NCI-H2227 treated with DMSO at 0.1 percent for 48 hours (cell line): ENCODE data around the gene FBXO36.
"Not testable (repeated sequence)": the region's sequence is repeated elsewhere in the genome, so short reads cannot be mapped to it uniquely, and the experiment has no call there.

ENCODE experiments used
- DNase-seq: peaks from one replicate; lab custom pipeline; 2025; lab: John Stamatoyannopoulos, UW

Gene FBXO36, protein sequence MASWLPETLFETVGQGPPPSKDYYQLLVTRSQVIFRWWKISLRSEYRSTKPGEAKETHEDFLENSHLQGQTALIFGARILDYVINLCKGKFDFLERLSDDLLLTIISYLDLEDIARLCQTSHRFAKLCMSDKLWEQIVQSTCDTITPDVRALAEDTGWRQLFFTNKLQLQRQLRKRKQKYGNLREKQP

DNA sequence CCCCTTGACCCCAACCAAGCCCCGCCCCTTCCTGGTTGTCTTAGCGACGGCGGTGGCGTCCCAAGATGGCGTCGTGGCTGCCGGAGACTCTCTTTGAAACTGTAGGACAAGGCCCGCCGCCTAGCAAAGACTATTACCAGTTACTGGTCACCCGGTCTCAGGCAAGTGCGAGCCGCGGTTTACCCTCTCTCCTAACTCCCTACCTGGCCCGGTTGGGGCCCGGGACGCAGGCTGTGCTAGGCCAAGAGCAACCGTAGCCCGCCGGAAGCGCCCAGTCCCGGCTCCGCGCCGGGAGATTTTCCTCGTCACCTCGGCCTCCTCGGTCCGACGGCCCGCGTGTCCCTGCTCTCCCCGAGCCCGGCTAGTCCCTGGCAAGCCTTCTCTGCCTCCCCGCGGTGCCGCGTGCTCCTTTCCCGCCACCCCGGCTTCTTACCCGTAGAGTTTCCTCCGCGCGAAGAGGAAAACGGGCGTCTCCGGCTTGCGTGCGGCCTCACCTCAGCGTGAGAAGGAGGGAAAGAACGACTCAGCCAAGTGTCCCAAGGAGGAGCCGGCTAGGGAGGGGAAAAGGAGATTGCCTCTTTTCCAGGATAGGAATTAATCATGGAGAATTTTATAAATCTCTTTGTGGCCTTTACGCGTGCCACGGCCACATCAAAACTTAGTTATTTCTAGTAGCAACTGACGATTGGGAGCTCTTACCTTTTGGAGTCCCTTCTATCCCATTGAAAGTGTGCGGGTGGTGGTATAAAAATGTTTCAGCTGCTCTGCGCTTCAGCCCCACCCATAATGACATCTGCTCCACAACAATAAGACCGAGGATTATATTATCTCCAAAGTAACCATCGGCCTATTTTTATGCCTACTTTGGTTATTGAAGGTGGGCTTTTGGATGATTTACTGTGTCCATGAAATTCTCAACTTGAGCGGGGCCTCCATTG lies at the start of gene FBXO36:
Gene FBXO36 (plus strand): TSS at position 55 of the 938 bp plus-strand sequence. CDS start 11 bp downstream, at position 66.
- peak; percentile 61 for DNase-seq

DNA sequence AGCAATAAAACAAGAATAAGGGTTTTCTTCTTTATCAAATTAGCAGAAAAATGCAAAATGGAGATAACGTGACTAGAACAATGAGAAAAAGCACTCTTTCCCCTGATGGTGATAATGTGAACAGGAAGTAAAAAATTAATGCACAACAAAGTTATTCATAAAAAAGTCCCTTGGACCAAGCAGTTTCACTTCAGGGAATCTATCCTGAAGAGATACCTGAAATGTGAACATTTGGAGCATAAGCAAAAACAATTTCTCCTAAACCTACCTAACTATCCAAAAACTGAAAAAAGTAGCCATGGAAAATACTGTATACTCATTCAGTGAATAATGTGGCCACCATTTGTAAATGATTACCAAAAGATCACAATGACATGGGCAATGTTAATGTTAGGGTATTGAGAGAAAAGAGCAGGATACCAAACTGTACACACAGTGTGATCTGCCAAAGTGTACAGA lies 49.2 kb upstream of the FBXO36 start:
- DNase-seq, result no peak

DNA sequence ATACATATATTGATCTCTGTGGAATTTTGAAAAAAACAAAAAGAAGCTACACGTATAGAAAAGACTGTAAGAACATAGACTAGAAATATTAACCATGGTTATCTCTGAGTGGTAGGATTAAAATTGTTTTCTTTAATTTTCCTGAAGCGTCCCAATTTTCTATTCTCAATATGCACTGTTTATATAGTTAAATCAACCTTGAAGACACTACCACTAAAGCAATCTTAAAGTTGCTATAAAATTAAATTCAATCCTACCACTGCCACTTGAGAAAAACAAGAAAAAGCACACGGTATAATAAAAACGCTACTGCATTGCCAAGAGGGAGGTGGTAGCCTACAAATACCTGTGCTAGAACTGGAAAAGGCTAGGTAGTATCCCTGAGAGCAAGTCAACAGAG lies 47.7 kb upstream of the FBXO36 start:
- no peak for DNase-seq

DNA sequence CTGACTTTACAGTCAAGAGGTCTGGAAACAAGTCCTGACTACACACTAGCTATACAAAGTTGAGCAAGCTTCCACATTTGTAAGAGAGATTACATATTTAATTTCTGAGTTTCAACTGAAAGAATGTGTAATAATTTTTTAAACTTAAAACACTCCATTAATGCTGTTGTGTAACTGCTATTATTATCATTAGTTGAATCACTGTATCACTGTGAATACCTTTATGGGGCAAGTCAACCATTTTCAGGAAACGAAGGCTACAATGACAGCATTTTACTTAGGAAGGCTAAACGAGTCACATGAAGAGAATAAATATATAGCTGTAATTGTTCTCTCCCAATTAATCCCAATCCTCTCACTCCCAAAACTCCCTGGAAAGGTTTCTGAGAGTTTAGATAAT lies 46.8 kb upstream of the FBXO36 start:
- DNase-seq, result no peak

DNA sequence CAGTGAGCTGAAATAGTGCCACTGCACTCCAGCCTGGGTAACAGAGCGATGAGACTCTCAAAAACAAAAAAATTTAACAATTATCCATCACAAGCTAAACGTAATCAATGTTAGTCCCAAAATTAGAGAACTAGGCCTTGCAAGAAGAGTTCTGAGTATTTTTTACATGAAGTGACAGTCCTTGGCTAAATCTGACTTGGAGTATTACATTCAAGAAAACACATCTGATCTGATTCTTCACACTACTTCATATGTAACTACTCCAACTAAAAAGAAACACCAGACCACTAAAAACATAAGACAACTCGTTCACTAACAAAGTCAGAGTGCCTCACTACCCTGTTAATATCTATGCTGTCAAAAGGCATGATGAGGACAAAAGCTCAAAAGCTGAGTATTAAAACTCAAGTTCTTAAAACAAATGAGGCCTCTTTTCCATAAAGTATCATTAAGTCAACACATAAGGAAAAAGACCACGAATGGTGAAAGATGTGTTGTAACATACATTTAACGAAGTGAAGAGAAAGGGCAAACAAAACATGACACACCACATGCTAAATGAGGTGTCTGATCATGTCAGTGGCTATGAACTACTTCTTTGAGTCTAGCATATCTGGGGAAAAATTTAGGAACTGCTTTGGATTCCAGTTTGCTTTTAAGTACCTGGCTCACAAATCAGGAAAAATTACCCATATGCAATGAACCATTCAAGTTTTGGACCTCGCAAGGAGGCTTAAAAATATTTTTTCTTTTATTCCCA lies 42.9 kb upstream of the FBXO36 start:
- no peak for DNase-seq

DNA sequence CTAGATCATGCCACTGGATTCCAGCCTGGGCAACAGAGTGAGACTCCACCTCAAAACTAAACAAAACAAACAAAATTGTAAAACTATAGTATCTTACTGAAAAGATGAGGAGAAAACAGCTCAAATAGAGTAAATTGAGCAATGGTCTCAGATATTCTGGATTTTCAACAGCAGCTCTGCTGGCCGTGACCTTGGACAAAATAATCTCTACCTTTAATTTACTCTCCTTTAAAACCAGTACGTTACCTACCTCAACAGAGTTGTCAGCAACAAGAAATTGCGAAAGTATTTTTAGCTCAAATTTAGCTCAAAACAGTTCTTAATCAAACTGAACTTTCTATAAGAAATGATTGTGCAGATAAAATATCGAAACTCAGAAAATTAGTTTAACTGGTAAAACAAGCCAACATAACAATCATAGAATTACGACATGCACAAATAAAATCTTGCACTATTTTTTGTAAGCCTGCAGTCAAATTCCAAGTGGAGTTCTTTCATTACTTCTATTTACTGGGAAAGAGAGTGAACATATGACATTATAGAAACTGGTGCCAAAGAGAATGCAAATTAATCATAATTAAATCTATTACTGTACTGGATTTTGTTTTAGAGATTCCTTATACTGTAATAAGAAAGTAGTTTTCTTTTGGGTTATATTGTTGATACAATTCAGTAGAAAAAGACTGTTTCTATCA lies 41.3 kb upstream of the FBXO36 start:
- no peak for DNase-seq

DNA sequence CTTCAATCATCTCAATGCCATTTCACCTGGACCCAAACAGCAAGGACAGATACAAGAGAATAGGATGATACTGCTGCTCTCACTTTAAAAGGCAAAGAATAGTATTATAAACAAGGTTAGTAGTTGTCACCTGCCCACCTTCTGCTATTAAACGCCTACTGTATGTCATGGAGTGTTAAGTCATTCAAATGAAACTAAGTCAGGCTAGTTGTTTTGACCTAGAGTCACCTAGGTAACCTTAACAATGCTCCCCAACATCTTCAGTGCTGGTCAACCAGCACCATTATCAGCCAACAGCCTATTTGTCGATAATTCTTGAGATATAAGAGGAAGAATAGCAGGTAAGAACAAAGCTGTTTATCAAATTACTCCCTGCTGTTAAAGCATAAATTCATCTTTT lies 39.7 kb upstream of the FBXO36 start:
- DNase-seq, result no peak

DNA sequence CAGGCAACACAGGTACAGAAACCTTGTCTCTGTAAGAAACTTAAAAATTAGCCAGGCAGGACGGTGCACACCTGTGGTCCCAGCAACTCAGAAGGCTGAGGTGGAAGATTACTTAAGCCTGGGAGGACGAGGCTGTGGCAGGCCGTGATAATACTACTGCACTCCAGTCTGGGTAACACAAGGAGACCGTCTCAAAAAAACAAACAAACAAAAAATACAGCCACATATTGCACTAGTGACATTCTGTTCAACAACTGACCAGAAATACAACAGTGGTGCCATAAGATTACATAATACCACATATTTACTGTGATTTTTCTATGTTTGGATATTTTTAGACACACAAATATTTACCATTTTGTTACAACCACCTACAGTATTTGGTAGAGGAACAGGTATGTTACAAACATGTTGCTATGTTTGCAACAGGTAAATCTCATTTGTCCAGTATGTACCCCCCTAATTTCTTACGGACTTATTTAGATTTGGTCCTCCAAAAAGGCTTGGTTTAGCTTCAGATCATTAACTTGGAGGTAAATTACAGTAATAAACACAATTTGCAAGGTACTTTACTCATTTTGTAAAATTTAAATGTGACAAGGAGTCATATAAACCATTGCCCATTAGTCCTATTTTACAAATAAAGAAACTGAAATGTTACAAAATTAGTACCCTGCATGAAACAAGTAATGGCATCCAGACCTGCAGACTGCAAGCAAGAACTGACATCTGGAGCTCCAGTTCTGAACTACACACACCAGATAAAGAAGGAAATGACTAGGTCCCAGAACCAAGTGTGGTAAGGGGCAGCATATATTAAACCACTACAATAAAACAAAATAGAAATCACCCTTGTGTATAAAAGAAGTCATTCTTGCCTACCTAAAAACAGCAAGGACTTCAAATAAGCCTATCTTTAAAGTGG lies 37.3 kb upstream of the FBXO36 start:
- DNase-seq, result no peak

DNA sequence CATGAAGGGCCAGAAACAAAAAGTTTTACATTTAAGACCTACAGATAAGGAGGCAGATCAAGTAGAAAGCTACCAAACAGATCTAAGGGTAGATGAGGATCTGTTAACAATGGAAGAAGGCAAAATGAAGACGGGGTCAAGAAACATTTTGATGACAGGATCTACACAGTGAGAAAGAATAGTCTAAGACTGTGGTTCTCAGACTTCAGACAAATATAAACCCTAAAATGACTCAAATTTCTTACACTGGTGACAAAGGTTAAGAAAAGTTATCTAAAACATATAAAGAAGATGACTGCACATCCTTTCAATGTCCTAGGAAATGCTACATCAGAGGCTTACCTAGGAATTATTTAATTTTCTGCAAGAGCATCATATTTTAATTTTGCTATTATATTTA lies 34.9 kb upstream of the FBXO36 start:
- no peak for DNase-seq

DNA sequence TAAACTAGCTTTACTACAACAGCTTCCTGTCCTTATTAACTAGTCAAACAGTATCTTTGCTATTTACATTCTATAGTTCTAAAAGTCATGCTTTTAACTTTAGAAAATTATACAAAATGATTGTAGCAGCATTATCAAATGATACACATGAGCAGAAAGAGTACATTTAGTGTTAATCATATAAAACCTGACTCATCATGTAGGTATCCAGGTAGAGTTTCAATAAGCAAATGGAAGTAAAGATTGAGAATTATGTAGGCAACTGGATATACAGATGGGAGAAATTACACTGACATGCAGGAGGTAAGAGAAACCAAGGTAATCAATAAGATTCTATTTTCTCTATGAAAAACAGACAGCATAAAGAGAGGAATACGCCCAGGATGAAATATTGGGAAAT lies 34.3 kb upstream of the FBXO36 start:
- DNase-seq, result no peak

DNA sequence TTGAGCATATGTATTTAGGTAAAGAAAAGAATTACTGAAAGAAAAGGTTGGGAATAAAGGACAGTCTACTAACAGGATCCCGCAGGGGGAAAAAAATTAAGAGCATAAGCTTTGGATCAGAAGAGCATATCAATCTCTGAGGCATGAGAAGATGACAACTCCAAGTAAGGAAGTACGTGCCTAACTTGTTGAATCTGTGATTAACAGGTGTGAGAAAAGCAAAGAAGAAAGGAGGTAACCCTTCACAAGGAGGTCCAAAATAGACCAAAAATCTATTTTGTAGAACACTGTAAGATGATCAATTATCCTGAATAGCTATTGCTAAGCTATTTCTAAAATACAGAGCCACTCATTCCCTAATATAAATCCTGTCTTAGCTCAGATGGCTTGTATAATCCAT lies 33.3 kb upstream of the FBXO36 start:
- DNase-seq, result no peak

DNA sequence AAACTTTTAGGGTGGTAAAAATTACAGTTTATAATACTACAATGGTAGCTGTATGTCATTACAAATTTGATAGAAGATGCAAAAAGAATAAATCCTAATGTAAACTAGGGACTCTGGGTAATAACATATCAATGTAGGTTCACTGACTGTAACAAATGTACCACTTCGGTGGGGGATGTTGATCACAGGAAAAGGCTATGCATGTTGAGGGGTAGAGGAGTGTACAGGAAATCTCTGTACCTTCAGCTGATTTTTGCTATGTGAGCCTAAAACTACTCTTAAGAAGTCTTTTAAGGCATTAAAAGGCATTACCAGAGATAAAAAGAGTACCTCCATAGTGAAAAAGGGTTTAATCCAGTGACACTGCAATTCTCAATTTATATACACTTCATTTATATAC lies 25.4 kb upstream of the FBXO36 start:
- DNase-seq, result no peak

DNA sequence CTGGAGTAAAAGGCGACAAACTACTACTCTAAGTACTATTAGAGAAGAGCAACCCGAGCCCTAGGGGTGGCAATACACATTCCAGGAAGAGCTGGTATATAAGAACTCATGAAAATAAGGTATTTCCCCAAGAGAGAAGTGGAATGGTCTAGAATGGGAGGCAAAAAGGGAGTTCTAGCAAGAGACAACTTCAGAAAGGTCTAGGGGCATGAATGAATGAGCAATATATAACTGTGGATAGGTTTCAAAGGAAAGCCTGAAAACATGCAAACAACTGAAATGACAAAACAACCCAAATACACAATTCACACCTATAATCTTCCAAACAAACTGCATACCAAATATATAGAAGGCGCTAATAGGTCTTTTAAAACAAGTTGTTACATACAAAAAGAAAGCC lies 22.7 kb upstream of the FBXO36 start:
- DNase-seq, result no peak

DNA sequence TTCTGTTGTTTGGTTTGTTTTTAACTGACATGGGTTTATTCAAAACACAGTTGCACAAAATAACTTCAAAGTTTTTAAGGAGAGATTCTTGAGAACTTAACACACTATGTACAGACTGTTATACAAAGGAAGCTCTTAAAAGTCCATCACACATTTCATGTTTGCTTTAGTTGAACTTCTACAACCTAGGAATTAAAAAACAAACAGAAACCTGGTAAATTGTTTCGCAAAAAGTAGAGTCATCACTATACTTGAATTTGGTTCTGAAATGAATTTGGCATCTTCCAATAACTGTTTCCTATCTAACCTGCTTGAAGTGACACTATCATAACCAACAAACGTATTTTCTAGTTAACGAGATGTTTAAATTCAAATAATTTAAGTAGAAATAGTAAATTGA lies 22.3 kb upstream of the FBXO36 start:
- DNase-seq, result no peak

DNA sequence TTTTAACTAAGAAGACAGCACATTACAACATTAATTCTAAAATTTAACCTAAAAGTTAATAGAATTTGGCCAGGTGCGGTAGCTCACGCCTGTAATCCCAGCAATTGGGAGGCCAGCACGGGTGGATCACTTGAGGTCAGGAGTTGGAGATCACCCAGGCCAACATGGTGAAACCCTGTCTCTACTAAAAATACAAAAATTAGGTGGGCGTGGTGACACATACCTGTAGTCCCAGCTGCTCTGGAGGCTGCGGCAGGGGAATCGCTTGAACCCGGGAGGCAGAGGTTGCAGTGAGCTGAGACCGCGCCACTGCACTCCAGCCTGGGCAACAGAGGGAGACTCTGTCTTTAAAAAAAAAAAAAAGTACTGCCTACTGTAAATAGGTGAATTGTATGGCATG lies 21.8 kb upstream of the FBXO36 start:
- not testable (repeated sequence) for DNase-seq

DNA sequence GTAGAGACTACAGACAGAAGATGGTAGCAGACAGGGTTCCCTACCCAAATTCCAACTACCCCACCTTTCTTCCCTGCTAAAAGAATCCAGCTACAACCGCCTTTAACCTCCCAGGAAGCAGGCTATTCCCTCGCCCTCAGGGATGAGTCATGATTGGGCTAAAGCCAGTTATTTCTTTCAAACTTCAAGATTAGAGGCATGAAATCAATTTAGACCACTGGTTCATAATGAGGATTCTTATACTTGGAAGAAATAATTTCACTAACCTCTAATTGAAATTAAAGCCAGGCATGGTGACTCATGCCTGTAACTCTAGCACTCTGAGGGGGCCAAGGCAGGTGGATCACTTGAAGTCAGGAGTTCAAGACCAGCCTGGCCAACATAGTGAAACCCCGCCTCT lies 20.5 kb upstream of the FBXO36 start:
- DNase-seq, result no peak

DNA sequence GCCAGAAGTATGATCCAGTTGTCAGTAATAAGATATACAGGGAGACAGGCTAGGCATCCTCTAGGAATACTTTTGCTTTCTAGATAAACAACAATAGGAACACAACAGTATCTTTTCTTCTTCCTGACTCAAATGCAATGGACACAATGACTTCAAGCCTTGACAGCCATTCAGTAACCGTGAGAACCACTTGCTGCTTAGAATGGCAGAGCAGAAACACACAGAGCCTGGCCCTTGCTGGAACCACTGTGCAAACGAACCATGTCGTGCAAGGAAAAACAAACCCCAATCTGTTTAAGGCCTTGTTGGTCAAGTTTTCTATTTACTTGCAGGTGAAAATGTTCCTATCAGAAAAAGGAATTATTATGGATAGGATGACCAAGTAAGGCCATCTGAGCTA lies 19.3 kb upstream of the FBXO36 start:
- DNase-seq, result no peak

DNA sequence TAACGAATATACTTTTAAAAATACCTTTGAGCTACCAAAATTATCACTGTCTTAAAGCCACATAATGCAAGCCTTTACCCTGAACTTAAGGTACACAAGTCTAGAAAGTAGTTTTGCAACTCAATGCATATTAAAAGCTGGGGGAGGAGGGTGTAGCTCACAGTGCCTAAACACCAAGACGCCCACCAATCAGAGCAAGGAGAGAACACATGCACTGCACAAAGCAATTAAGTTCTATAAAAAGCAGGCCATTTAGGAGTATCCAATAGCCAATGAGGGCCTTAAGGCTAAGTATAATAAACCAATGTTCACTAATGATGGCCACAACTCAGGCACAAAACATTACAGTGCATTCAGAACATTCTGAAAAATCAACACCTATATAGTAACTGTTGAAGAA lies 16.7 kb upstream of the FBXO36 start:
- DNase-seq, result peak; percentile 63

DNA sequence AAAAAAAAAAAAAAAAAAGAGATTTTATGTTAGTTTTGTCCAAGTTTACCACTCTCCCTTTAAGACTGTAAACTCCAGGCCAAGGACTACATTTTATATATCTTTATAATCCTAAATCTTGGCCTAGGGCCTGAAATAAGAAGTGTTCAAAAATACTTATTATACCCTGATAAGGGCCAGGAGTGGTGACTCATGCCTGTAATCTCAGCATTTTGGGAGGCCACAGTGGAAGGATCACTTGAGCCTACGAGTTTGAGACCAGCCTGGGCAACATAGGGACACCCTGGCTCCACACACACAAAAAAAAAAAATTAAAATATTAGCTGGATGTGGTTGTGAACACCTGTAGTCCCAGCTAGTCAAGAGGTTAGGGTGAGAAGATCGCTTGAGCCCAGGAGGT lies 13.2 kb upstream of the FBXO36 start:
- no peak for DNase-seq

DNA sequence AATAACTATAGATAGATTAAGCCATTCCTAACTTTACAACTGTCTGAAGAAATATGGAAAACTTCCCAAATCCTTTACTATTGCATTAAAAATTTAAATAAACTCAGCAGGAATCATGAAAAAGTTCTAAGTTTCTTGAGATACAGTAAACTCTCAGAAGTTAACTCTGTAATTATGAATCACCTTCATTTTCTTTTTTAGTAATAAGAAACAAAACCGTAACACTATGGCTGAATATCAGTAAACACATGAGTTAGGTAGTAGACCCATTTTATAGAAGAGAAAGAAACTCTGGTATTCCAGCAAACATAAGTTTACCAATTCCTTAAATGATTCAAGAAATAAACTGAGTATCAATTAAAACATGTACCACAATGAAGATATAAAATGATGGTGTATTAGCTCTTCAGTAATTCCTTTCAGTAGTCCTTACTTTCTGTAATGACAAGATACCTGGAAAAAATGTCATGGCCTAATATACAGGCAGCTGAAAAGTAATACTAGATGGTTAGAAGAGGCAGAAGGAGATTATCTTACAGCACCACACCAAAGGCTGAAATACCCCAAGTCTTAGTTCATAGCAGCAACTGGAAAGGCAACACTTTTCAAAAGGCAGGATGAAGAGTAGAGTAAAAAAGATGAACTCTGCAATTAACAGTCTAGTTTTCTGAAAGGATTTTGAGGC lies 12.0 kb upstream of the FBXO36 start:
- DNase-seq, result no peak
